AG10803 (cell line): ENCODE data around the gene SNAPC2.

Experiments used
- DNase-seq: peaks from one replicate; pipeline ENCODE4 v3.0.0; 2010; ENCODE audit warnings: low read depth
- H3K4me3 ChIP-seq: 2 replicates; pipeline ENCODE4 v1.5.1; 2011; ENCODE audit warnings: mild to moderate bottlenecking, low read length, control low read depth
- CTCF ChIP-seq: conservative IDR thresholded peaks from 2 replicates; pipeline ENCODE4 v1.5.1; 2011; ENCODE audit warnings: mild to moderate bottlenecking, low read length, control low read depth, inconsistent platforms

Gene SNAPC2

GRCh38 chr19:7907122-7907521 lies 13.0 kb upstream of the SNAPC2 start:
- no peak for TF ChIP-seq CTCF
- no peak for DNase-seq
- H3K4me3 ChIP-seq, result no peak overlapping the region

- TF ChIP-seq CTCF, result no peak
- no peak for DNase-seq
- no peak overlapping the region for H3K4me3 ChIP-seq
These were observed 12.6 kb upstream of the SNAPC2 start for GRCh38 chr19:7907544-7907943.

GRCh38 chr19:7908078-7908699 lies 11.9 kb upstream of the SNAPC2 start:
- no peak for TF ChIP-seq CTCF
- no peak for DNase-seq
- H3K4me3 ChIP-seq, result no peak overlapping the region

- no peak for TF ChIP-seq CTCF
- H3K4me3 ChIP-seq, result no peak overlapping the region
- no peak for DNase-seq
These were observed 11.2 kb upstream of the SNAPC2 start for GRCh38 chr19:7908742-7909461.

DNA sequence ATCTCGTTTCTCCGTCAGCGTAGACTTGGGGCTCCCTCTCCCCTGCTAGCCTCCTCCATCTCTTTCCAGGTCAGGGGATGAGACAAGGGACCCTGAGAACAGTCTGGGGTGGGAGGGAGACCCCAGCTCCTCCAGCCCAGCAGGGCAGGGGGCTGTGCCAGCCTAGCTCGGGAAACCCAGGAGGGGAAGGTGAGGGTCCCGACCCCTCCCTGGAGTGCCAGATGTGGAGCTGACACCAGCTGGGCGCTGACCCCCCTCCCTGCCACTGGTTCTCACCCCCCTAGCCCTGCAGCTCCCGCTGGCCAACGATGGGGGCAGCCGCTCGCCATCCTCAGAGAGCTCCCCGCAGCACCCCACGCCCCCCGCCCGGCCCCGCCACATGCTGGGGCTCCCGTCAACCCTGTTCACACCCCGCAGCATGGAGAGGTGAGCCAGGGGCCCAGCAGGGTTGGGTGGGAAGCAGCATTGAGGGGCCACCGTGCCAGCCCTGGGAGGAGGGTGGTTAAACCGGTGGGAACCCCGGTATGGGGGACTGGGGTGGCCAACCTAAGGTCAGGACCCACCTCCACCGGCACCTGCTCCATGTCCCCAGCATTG lies 10.6 kb upstream of the SNAPC2 start:
- no peak overlapping the region for H3K4me3 ChIP-seq
- DNase-seq, result no peak
- TF ChIP-seq CTCF, result no peak

DNA sequence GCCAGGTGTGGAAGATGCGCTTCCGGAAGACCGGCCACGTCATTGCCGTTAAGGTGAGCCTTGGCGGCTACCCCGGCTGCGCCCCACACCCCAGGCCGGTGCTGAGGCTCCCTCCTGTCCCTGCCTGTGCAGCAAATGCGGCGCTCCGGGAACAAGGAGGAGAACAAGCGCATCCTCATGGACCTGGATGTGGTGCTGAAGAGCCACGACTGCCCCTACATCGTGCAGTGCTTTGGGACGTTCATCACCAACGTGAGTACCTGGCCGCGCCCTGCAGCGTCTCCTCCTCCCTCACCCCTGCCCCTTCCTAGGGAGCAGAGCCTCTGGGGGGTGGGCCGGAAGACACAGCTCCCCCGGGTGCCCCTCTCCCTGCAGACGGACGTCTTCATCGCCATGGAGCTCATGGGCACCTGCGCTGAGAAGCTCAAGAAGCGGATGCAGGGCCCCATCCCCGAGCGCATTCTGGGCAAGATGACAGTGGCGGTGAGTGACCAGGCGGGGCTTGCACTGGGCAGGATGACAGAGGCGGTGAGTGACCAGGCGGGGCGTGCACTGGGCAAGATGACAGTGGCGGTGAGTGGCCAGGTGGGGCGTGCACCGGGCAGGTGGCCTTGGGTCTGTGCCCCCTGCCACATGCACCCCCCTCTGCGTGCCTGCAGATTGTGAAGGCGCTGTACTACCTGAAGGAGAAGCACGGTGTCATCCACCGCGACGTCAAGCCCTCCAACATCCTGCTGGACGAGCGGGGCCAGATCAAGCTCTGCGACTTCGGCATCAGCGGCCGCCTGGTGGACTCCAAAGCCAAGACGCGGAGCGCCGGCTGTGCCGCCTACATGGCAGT lies 9.6 kb upstream of the SNAPC2 start:
- TF ChIP-seq CTCF, result no peak
- H3K4me3 ChIP-seq, result no peak overlapping the region
- DNase-seq, result no peak
